ENCODE measurements around the gene DDX1.

- TF ChIP-seq CTCF (conservative IDR thresholded peaks at IDR 0.05) = no peak
- no peak for TF ChIP-seq EZH2 (IDR thresholded peaks at IDR 0.05; ENCODE audit: low read depth)
Observed at GRCh38 chr2:15602393-15602792, 10.7 kb downstream of the DDX1 start.
